Left lobe of liver (tissue), 1 donor: ENCODE measurements around the gene SLC2A3. TPM values are rescaled to one million over a fixed set of nuclear protein-coding genes. Genes with fewer than 3 reads are reported as not detected.

Source experiments
- total RNA-seq: library from RNA; stranded (reverse); gene quantifications from one replicate; pipeline ENCODE4 v1.2.1, GENCODE V29; 2021
- donor health status: DM: no; HTN: yes; CAD: no.

SLC2A3 gene
- total RNA-seq, 1 donor from 2014 or later: 9.4 TPM

Other genes starting within 250 kb of the SLC2A3 start
- gene GDF3, start 240.4 kb downstream of the SLC2A3 start, total RNA-seq: not detected
- not detected for gene DPPA3, start 224.8 kb downstream of the SLC2A3 start, total RNA-seq
- gene CLEC4C, start 188.8 kb downstream of the SLC2A3 start, total RNA-seq: not detected
- gene NANOGNB, start 171.0 kb downstream of the SLC2A3 start, total RNA-seq: not detected
- 0.70 TPM for gene NANOG, start 146.8 kb downstream of the SLC2A3 start, total RNA-seq
- gene SLC2A14, start 63.3 kb downstream of the SLC2A3 start, total RNA-seq: 95.3 TPM
- gene FOXJ2, start 96.5 kb upstream of the SLC2A3 start, total RNA-seq: 5.2 TPM
- 2.3 TPM for gene C3AR1, start 130.2 kb upstream of the SLC2A3 start, total RNA-seq
- gene NECAP1, start 146.1 kb upstream of the SLC2A3 start, total RNA-seq: 14.2 TPM
- gene CLEC4A, start 187.4 kb upstream of the SLC2A3 start, total RNA-seq: 0.33 TPM
- not detected for gene ZNF705A, start 220.8 kb upstream of the SLC2A3 start, total RNA-seq